ENCODE measurements around the gene BLTP2.
"Not testable (repeated sequence)": the region's sequence is repeated elsewhere in the genome, so short reads cannot be mapped to it uniquely, and the experiment has no call there.

The BLTP2 gene

GRCh38 chr17:28644787-28645575, at the start of gene BLTP2:
Gene BLTP2 (minus strand): TSS chr17:28645158. CDS start chr17:28645056, 102 bp downstream.
- DNase-seq (ENCODE audit: low read depth, low spot score): peak; percentile 69

- no peak for DNase-seq (ENCODE audit: low read depth, low spot score)
These were observed 48.9 kb upstream of the BLTP2 start for GRCh38 chr17:28693869-28694268.

- DNase-seq (ENCODE audit: low read depth, low spot score): no peak
These were observed 44.1 kb upstream of the BLTP2 start for GRCh38 chr17:28689011-28689410.

GRCh38 chr17:28688481-28688880, 43.5 kb upstream of the BLTP2 start:
- no peak for DNase-seq (ENCODE audit: low read depth, low spot score)

GRCh38 chr17:28686296-28686695, 41.3 kb upstream of the BLTP2 start:
- no peak for DNase-seq (ENCODE audit: low read depth, low spot score)

- no peak for DNase-seq (ENCODE audit: low read depth, low spot score)
These were observed 40.4 kb upstream of the BLTP2 start for GRCh38 chr17:28685366-28685765.

GRCh38 chr17:28684963-28685362, 40.0 kb upstream of the BLTP2 start:
- DNase-seq (ENCODE audit: low read depth, low spot score): no peak

GRCh38 chr17:28682655-28683054, 37.7 kb upstream of the BLTP2 start:
- no peak for DNase-seq (ENCODE audit: low read depth, low spot score)

GRCh38 chr17:28675980-28676379, 31.0 kb upstream of the BLTP2 start:
- no peak for DNase-seq (ENCODE audit: low read depth, low spot score)

GRCh38 chr17:28675490-28675889, 30.5 kb upstream of the BLTP2 start:
- no peak for DNase-seq (ENCODE audit: low read depth, low spot score)

GRCh38 chr17:28669918-28670317, 25.0 kb upstream of the BLTP2 start:
- DNase-seq (ENCODE audit: low read depth, low spot score): no peak

GRCh38 chr17:28667870-28668269, 22.9 kb upstream of the BLTP2 start:
- DNase-seq (ENCODE audit: low read depth, low spot score): no peak

GRCh38 chr17:28665994-28666393, 21.0 kb upstream of the BLTP2 start:
- DNase-seq (ENCODE audit: low read depth, low spot score): no peak

- no peak for DNase-seq (ENCODE audit: low read depth, low spot score)
These were observed 18.8 kb upstream of the BLTP2 start for GRCh38 chr17:28663723-28664122.

- no peak for DNase-seq (ENCODE audit: low read depth, low spot score)
These were observed 17.5 kb upstream of the BLTP2 start for GRCh38 chr17:28662527-28662829.

- peak; percentile 70 for DNase-seq (ENCODE audit: low read depth, low spot score)
These were observed 16.9 kb upstream of the BLTP2 start, which contains the start of the genes SDF2 and SUPT6H for GRCh38 chr17:28661635-28662526. Gene SDF2 (minus strand): TSS chr17:28661906. CDS start chr17:28661876, 30 bp downstream. Gene SUPT6H (plus strand): TSS chr17:28662205. CDS start chr17:28673402, 11,197 bp downstream.

GRCh38 chr17:28659497-28659881, 14.5 kb upstream of the BLTP2 start:
- DNase-seq (ENCODE audit: low read depth, low spot score): not testable (repeated sequence)

GRCh38 chr17:28658766-28659496, 14.0 kb upstream of the BLTP2 start:
- not testable (repeated sequence) for DNase-seq (ENCODE audit: low read depth, low spot score)

GRCh38 chr17:28658342-28658741, 13.4 kb upstream of the BLTP2 start:
- DNase-seq (ENCODE audit: low read depth, low spot score): not testable (repeated sequence)

- no peak for DNase-seq (ENCODE audit: low read depth, low spot score)
These were observed 12.8 kb upstream of the BLTP2 start for GRCh38 chr17:28657756-28658155.

GRCh38 chr17:28655160-28655559, 10.2 kb upstream of the BLTP2 start:
- DNase-seq (ENCODE audit: low read depth, low spot score): no peak

GRCh38 chr17:28648698-28649097, 3.7 kb upstream of the BLTP2 start:
- no peak for DNase-seq (ENCODE audit: low read depth, low spot score)
